CD8-positive, alpha-beta memory T cell (primary cell): ENCODE results near the gene B9D2. TPM values are rescaled to one million over a fixed set of nuclear protein-coding genes. Genes with fewer than 3 reads are reported as not detected.

Experiments
- CTCF ChIA-PET: fragments of 350-600 bp; sonication (Branson Sonifier 250); formaldehyde crosslinking; loops from one replicate; lab custom pipeline; 2021; ENCODE audit warnings: antibody characterized with exemption; lab: Charles Lee
- POLR2A ChIA-PET: fragments of 350-600 bp; sonication (Branson Sonifier 250); formaldehyde crosslinking; loops from one replicate; lab custom pipeline; 2021; ENCODE audit warnings: antibody characterized with exemption; lab: Charles Lee
- DNase-seq, 5 donors: peaks; one replicate each; pipeline versions ENCODE4 v3.0.0 to v3.0.0-alpha.2; 2020 to 2022; ENCODE audit warnings: mixed read lengths in 1 of 5
- H3K27ac ChIP-seq: one replicate; pipeline ENCODE4 v1.7.0; 2013; ENCODE audit warnings: low read depth, mild to moderate bottlenecking, low read length, moderate library complexity
- H3K27me3 ChIP-seq: 2 replicates; pipeline ENCODE4 v1.7.0; 2013; ENCODE audit warnings: low read length, mild to moderate bottlenecking; ENCODE audit not compliant: insufficient read depth, poor library complexity, severe bottlenecking
- H3K36me3 ChIP-seq: 2 replicates; pipeline ENCODE4 v1.7.0; 2013; ENCODE audit warnings: mild to moderate bottlenecking, low read length, moderate library complexity; ENCODE audit not compliant: insufficient read depth
- H3K4me1 ChIP-seq: 2 replicates; pipeline ENCODE4 v1.7.0; 2013; ENCODE audit warnings: mild to moderate bottlenecking, low read length, moderate library complexity; ENCODE audit not compliant: insufficient read depth
- H3K4me3 ChIP-seq: 2 replicates; pipeline ENCODE4 v1.7.0; 2013; ENCODE audit warnings: mild to moderate bottlenecking, low read length
- H3K9me3 ChIP-seq: 2 replicates; pipeline ENCODE4 v1.7.0; 2013; ENCODE audit warnings: mild to moderate bottlenecking, low read length
- H3K27ac Mint-ChIP-seq, 8 donors: one replicate each; pipeline ENCODE4 v1.8.0; 2020 to 2021; ENCODE audit warnings: mixed read lengths in 8 of 8, mild to moderate bottlenecking in 6 of 8, inconsistent platforms in 3 of 8, moderate library complexity in 3 of 8
- H3K27me3 Mint-ChIP-seq, 2 donors: one replicate each; pipeline ENCODE4 v1.8.0; 2020 to 2021; ENCODE audit warnings: mixed read lengths in 2 of 2, mild to moderate bottlenecking in 1 of 2, moderate library complexity in 1 of 2
- H3K36me3 Mint-ChIP-seq, 3 donors: one replicate each; pipeline ENCODE4 v1.8.0; 2020 to 2021; ENCODE audit warnings: mixed read lengths in 3 of 3, inconsistent platforms in 1 of 3, mild to moderate bottlenecking in 1 of 3
- H3K4me1 Mint-ChIP-seq, 3 donors: one replicate each; pipeline ENCODE4 v1.8.0; 2020 to 2021; ENCODE audit warnings: mixed read lengths in 3 of 3, inconsistent platforms in 1 of 3, mild to moderate bottlenecking in 1 of 3
- H3K4me3 Mint-ChIP-seq, 7 donors: one replicate each; pipeline ENCODE4 v1.8.0; 2020 to 2021; ENCODE audit warnings: mixed read lengths in 7 of 7, mild to moderate bottlenecking in 6 of 7, moderate library complexity in 4 of 7, inconsistent platforms in 2 of 7
- H3K9me3 Mint-ChIP-seq, 5 donors: one replicate each; pipeline ENCODE4 v1.8.0; 2020 to 2022; ENCODE audit warnings: mixed read lengths in 5 of 5, mild to moderate bottlenecking in 3 of 5, moderate library complexity in 2 of 5, inconsistent platforms in 1 of 5
- polyA plus RNA-seq: library from polyadenylated mRNA; unstranded; fragments of 300-500 nt; fragmentation: Illumina TruSeq; gene quantifications from one replicate; pipeline ENCODE4 v1.2.3, GENCODE V29; 2021
- total RNA-seq, 2 experiments: library from RNA; stranded (reverse); gene quantifications; one replicate each; pipeline ENCODE4 v1.2.3, GENCODE V29; 2021

The B9D2 gene
- total and polyA plus RNA-seq, 3 experiments from 2014 or later = 8.5 to 15.4 (median 9.7) TPM

DNA sequence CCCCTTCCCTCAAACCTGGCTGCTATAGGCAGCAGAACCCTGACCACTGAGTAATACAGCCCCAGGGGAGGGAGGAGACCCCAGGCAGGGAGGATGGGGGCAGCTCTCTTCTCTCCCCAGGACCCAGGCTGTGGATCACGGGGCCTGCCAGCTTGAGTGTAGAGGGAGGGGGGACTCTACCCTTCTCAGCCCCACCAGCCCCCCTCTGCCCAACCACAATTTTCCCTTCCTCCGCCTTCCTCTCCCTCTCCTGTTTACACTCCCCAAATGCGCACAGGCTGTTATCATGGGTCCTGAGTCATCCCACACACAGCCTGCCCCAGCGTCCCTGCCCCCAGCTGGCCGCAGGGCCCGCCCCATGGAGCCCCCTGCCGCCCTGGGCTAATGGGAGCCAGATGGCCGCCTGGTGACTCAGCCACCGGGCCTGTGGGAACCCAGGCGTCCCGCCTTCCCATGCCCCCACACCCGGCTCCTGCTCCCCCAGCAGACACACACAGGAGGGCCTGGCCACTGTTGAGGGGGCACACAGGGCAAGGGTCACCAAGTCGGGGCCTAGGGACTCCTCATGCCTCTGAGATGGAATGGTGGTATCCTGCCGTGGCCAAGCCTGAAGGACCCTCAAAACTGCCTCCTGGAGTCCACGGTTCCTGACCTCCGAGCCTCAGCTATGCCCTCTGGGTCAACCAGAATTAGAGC lies 40.4 kb downstream of the B9D2 start:
- CTCF ChIA-PET = interaction anchor here (2.4 kb wide), 1 partner anchor 29 kb away, joined by 8 read pairs; no protein-coding TSS in a partner anchor
- peak overlapping the region; percentile 54 to 99 (median 95) for H3K27ac Mint-ChIP-seq

DNA sequence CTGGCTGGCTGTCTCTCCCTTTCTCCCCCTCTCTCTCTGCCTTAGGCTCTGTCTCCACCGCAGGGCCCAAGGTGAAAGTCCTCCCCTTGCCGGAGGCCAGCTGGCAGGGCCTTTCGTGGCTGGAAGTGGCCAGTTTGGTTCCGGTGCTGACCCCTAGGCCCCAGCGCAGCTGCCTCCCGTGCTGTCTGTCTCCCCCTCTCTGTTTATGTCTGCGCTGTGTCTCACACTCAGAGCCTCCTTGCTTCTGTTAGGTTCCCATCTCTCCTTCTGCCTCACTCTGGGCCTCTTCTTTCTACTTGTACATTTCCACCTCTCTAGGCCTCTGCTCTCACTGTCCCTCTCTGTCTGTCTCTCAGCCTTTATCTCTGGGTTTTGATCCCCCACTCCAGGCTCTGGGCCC lies 40.9 kb downstream of the B9D2 start:
- Histone ChIP-seq H3K4me3 (no peak overlapping the region), H3K36me3 (peaks cover 19% of the 10 kb centered on the region), H3K27ac (peak overlapping the region; percentile 79), H3K4me1 (peaks cover 35% of the 10 kb centered on the region), H3K9me3 (no peaks in the 10 kb centered on the region), H3K27me3 (no peaks in the 10 kb centered on the region)
- no peak for DNase-seq
- CTCF ChIA-PET = interaction anchor here (2.4 kb wide), 1 partner anchor 29 kb away, joined by 8 read pairs; no protein-coding TSS in a partner anchor
- POLR2A ChIA-PET = interaction anchor here (1.8 kb wide), 1 partner anchor 29 kb away, joined by 6 read pairs; no protein-coding TSS in a partner anchor
- Mint-ChIP-seq H3K9me3 (peaks cover 0 to 5% (median 0%) of the 10 kb centered on the region in 5 donors), H3K36me3 (peaks cover 4 to 76% (median 6%) of the 10 kb centered on the region in 3 donors), H3K4me3 (no peak overlapping the region), H3K4me1 (peaks cover 37 to 61% (median 49%) of the 10 kb centered on the region in 3 donors), H3K27me3 (peaks cover 0 to 7% of the 10 kb centered on the region in 2 donors), H3K27ac (peak overlapping the region; percentile 20 to 97 (median 87))

More for the DNA sequence above, 40.4 kb downstream of the B9D2 start:
- no peak for DNase-seq
- peaks cover 42 to 64% (median 51%) of the 10 kb centered on the region in 3 donors for H3K4me1 Mint-ChIP-seq
- H3K4me3 ChIP-seq = no peak overlapping the region
- peak overlapping the region; percentile 79 for H3K27ac ChIP-seq
- peaks cover 41% of the 10 kb centered on the region for H3K4me1 ChIP-seq
- no peaks in the 10 kb centered on the region for H3K9me3 ChIP-seq
- H3K36me3 ChIP-seq = peaks cover 19% of the 10 kb centered on the region
- no peaks in the 10 kb centered on the region for H3K27me3 ChIP-seq
- peaks cover 6 to 76% (median 6%) of the 10 kb centered on the region in 3 donors for H3K36me3 Mint-ChIP-seq
- POLR2A ChIA-PET = no interaction called here
- H3K27me3 Mint-ChIP-seq = peaks cover 0 to 7% of the 10 kb centered on the region in 2 donors
- H3K4me3 Mint-ChIP-seq = no peak overlapping the region
- H3K9me3 Mint-ChIP-seq = peaks cover 0 to 5% (median 0%) of the 10 kb centered on the region in 5 donors

DNA sequence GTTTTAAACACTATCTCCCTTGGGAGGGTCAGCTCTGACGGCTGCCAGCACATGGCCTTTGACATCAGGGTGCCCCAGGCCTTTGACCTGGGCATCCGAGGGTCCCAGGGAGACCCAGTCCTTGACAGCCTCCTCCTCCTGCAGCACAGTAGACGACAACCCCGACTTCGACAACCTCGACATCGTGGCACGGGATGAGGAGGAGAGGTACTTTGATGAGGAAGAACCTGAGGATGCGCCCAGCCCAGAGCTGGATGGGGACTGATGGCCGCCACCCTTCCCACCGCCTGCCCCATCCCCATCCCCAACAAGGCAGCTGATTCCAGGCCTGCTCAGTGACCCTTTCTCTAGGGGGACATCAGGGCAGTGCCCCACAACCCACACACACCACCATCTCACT lies 41.5 kb downstream of the B9D2 start:
- POLR2A ChIA-PET = interaction anchor here (1.8 kb wide), 1 partner anchor 30 kb away, joined by 6 read pairs; no protein-coding TSS in a partner anchor
- H3K9me3 ChIP-seq = no peaks in the 10 kb centered on the region
- no peaks in the 10 kb centered on the region for H3K27me3 ChIP-seq
- peaks cover 4 to 78% (median 6%) of the 10 kb centered on the region in 3 donors for H3K36me3 Mint-ChIP-seq
- peaks cover 29% of the 10 kb centered on the region for H3K4me1 ChIP-seq
- peaks cover 0 to 4% of the 10 kb centered on the region in 2 donors for H3K27me3 Mint-ChIP-seq
- peaks cover 33 to 58% (median 48%) of the 10 kb centered on the region in 3 donors for H3K4me1 Mint-ChIP-seq
- peak overlapping the region; percentile 20 to 97 (median 85) for H3K27ac Mint-ChIP-seq
- H3K4me3 ChIP-seq = no peak overlapping the region
- peak overlapping the region in 1 of 7 donors; percentile 69 for H3K4me3 Mint-ChIP-seq
- H3K27ac ChIP-seq = peak overlapping the region; percentile 79
- no peak for DNase-seq
- H3K9me3 Mint-ChIP-seq = peaks cover 0 to 5% (median 0%) of the 10 kb centered on the region in 5 donors
- H3K36me3 ChIP-seq = peaks cover 19% of the 10 kb centered on the region
- CTCF ChIA-PET = interaction anchor here (0.8 to 1.1 kb wide), 3 partner anchors 14 to 33 kb away, joined by 3 to 5 read pairs (median 3); no protein-coding TSS in a partner anchor

DNA sequence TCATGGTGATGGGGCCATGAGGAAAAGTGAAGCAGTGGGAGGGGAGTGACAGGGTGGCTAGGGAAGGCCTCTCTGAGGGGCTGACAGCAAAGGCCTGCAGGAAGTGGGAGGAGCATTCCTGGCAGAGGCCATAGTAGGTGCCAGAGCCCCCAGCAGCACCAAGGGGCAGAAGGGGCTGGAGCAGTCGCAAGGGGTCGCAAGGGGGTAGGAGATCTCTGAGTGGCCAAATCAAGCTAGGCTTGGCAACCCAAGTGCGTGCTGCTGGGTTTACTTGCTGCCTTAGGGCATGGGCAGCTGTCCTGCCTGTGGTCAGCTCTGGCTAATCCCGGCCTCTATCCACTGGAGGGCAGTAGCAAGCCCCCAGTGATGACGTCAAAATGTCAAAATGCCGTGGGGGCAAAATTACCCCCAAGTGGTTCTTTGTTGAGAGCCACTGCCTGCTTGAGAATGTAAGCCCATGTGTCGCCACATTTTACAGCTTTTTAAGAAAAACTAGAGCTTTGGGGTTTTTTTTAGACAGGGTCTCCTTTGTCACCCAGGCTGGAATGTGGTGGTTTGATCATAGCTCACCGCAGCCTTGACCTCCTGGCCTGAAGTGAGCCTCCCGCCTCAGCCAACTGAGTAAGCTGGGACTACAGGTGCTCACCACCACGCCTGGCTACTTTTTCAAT lies 42.2 kb downstream of the B9D2 start:
- Mint-ChIP-seq H3K4me1 (peaks cover 33 to 59% (median 44%) of the 10 kb centered on the region in 3 donors), H3K27me3 (peaks cover 0 to 2% of the 10 kb centered on the region in 2 donors), H3K36me3 (peaks cover 10 to 81% (median 11%) of the 10 kb centered on the region in 3 donors), H3K4me3 (peak overlapping the region in 1 of 7 donors; percentile 68), H3K9me3 (peaks cover 0 to under 1% (median 0%) of the 10 kb centered on the region in 5 donors), H3K27ac (peak overlapping the region in 7 of 8 donors; percentile 20 to 95 (median 89))
- Histone ChIP-seq H3K27ac (no peak overlapping the region), H3K36me3 (peaks cover 26% of the 10 kb centered on the region), H3K4me3 (no peak overlapping the region), H3K9me3 (no peaks in the 10 kb centered on the region), H3K4me1 (peaks cover 22% of the 10 kb centered on the region), H3K27me3 (no peaks in the 10 kb centered on the region)
- DNase-seq = no peak
- ChIA-PET CTCF (interaction anchor here (0.8 to 1.1 kb wide), 3 partner anchors 13 to 33 kb away, joined by 3 to 5 read pairs (median 3); no protein-coding TSS in a partner anchor), POLR2A (interaction anchor here (1.8 kb wide), 1 partner anchor 31 kb away, joined by 6 read pairs; no protein-coding TSS in a partner anchor)

DNA sequence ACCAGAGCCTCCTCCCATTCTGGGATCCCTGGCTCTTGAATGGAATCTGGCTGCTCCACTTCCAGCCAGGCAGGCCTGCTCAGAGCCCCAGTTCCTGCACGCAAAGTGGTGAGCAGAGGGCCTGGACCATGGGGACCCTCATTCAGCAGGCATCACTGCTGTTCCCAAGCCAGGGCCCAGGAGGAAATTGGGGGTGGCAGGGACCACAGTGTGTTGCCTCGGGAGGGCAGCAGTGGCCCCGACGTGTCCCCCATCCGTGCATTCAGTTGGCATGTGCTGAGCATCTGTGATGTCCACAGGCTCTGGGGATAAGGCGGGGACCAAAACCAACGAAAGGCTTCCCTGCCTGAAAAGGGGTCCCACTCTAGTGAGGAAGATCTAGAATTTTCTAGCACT lies 42.7 kb downstream of the B9D2 start:
- H3K4me3 Mint-ChIP-seq = peak overlapping the region in 1 of 7 donors; percentile 36
- ChIA-PET POLR2A (interaction anchor here (1.8 kb wide), 1 partner anchor 31 kb away, joined by 6 read pairs; no protein-coding TSS in a partner anchor), CTCF (interaction anchor here (1.1 kb wide), 1 partner anchor 30 kb away, joined by 5 read pairs; no protein-coding TSS in a partner anchor)
- Histone ChIP-seq H3K4me3 (no peak overlapping the region), H3K27me3 (no peaks in the 10 kb centered on the region), H3K27ac (no peak overlapping the region), H3K36me3 (peaks cover 31% of the 10 kb centered on the region), H3K9me3 (no peaks in the 10 kb centered on the region), H3K4me1 (peaks cover 17% of the 10 kb centered on the region)
- no peaks in the 10 kb centered on the region for H3K9me3 Mint-ChIP-seq
- peaks cover 0 to 2% of the 10 kb centered on the region in 2 donors for H3K27me3 Mint-ChIP-seq
- DNase-seq = no peak
- H3K36me3 Mint-ChIP-seq = peaks cover 10 to 83% (median 11%) of the 10 kb centered on the region in 3 donors
- H3K4me1 Mint-ChIP-seq = peaks cover 31 to 59% (median 40%) of the 10 kb centered on the region in 3 donors
- H3K27ac Mint-ChIP-seq = peak overlapping the region in 7 of 8 donors; percentile 3 to 95 (median 89)

DNA sequence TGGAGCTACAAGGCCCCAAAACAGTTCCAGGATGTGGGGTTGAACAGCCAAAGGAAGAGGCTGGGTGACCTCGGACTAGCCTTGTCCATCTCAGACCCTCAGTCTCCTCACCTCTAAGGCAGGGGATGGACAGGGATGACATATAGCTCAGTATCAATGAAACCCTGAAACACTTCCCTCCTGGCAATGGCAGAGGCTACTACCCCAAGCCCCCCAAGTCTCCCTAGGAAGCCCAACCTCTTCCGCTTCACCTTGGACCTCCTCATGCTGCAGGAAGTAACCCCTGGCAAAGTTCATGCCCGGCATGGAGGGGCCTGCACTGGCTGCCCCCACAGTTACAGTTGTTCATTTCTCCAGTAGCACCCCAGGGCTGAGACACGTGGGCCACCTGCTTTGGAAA lies 43.4 kb downstream of the B9D2 start:
- H3K9me3 Mint-ChIP-seq = no peaks in the 10 kb centered on the region
- H3K27me3 Mint-ChIP-seq = peaks cover 0 to 2% of the 10 kb centered on the region in 2 donors
- DNase-seq = no peak
- peaks cover 32 to 61% (median 40%) of the 10 kb centered on the region in 3 donors for H3K4me1 Mint-ChIP-seq
- peak overlapping the region in 2 of 7 donors; percentile 31 to 48 for H3K4me3 Mint-ChIP-seq
- H3K27ac Mint-ChIP-seq = peak overlapping the region in 7 of 8 donors; percentile 43 to 94 (median 78)
- Histone ChIP-seq H3K36me3 (peaks cover 36% of the 10 kb centered on the region), H3K4me1 (peaks cover 10% of the 10 kb centered on the region), H3K9me3 (no peaks in the 10 kb centered on the region), H3K27ac (no peak overlapping the region), H3K27me3 (no peaks in the 10 kb centered on the region), H3K4me3 (no peak overlapping the region)
- POLR2A ChIA-PET = no interaction called here
- H3K36me3 Mint-ChIP-seq = peaks cover 9 to 87% (median 12%) of the 10 kb centered on the region in 3 donors
- CTCF ChIA-PET = no interaction called here

DNA sequence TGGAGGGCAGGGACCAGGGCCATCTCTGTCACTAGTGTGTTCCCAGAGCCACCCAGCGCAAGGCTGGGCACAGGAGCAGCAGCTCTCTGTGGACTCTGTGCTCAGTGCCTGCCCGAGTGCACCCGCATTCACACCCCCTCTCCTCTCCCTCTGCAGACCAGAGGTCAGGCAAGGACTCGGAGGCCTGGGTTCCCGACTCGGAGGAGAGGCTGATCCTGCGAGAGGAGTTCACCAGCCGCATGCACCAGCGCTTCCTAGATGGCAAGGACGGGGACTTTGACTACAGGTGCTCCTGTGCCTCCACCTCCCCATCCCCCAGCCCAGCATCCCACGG lies 43.8 kb downstream of the B9D2 start:
- Mint-ChIP-seq H3K36me3 (peaks cover 9 to 85% (median 12%) of the 10 kb centered on the region in 3 donors), H3K27ac (peak overlapping the region in 5 of 8 donors; percentile 29 to 92 (median 43)), H3K4me1 (peaks cover 32 to 57% (median 36%) of the 10 kb centered on the region in 3 donors), H3K27me3 (peaks cover 0 to 2% of the 10 kb centered on the region in 2 donors), H3K4me3 (peak overlapping the region in 2 of 7 donors; percentile 42 to 48), H3K9me3 (no peaks in the 10 kb centered on the region)
- peaks cover 36% of the 10 kb centered on the region for H3K36me3 ChIP-seq
- no peak for DNase-seq
- CTCF ChIA-PET = no interaction called here
- no peak overlapping the region for H3K27ac ChIP-seq
- no peak overlapping the region for H3K4me3 ChIP-seq
- peaks cover 10% of the 10 kb centered on the region for H3K4me1 ChIP-seq
- POLR2A ChIA-PET = no interaction called here
- H3K9me3 ChIP-seq = no peaks in the 10 kb centered on the region
- no peaks in the 10 kb centered on the region for H3K27me3 ChIP-seq
